ENCODE results near the gene MAEL.

MAEL gene

GRCh38 chr1:167057241-167057688 lies 68.2 kb downstream of the MAEL start:
- DNase-seq: peak; percentile 77

GRCh38 chr1:167059045-167059808 lies 70.1 kb downstream of the MAEL start:
- peak; percentile 79 for DNase-seq

GRCh38 chr1:167059809-167060107 lies 70.7 kb downstream of the MAEL start:
- DNase-seq: no peak

GRCh38 chr1:167060141-167061072 lies 71.3 kb downstream of the MAEL start:
- peak; percentile 31 for DNase-seq

- no peak for DNase-seq
Observed at GRCh38 chr1:167061073-167061464, 72.0 kb downstream of the MAEL start.

- peak; percentile 41 for DNase-seq
Observed at GRCh38 chr1:167064621-167065020, 75.5 kb downstream of the MAEL start.

GRCh38 chr1:167065471-167065870 lies 76.4 kb downstream of the MAEL start:
- DNase-seq: no peak

GRCh38 chr1:167066333-167067122 lies 77.4 kb downstream of the MAEL start:
- peak; percentile 80 for DNase-seq

GRCh38 chr1:167067904-167068303 lies 78.8 kb downstream of the MAEL start:
- DNase-seq: no peak

GRCh38 chr1:167068761-167069160 lies 79.7 kb downstream of the MAEL start:
- DNase-seq: no peak

- no peak for DNase-seq
Observed at GRCh38 chr1:167071286-167071685, 82.2 kb downstream of the MAEL start.
